HCT116 (cell line): Measurements from ENCODE around the gene GABBR1. TPM values are rescaled to one million over a fixed set of nuclear protein-coding genes. Genes with fewer than 3 reads are reported as not detected.

Experiments
- ATAC-seq: fragments of 200-7000 bp; cut with Tn5 transposase; 2 replicates; pipeline ENCODE4 v1.9.1; 2020; ENCODE audit warnings: mild to moderate bottlenecking, moderate library complexity
- BruUV-seq: library from RNA; stranded (reverse); fragments of 400-500 nt; replicated peaks from 2 replicates; lab custom pipeline; 2021; lab: Mats Ljungman, UMichigan
- CTCF ChIA-PET: fragments of 300-600 bp; sonication (Branson Sonifier 250); formaldehyde crosslinking; loops from one replicate; lab custom pipeline; 2021; ENCODE audit warnings: antibody characterized with exemption; lab: Charles Lee
- POLR2A ChIA-PET: fragments of 300-600, 350-600 bp; sonication (Branson Sonifier 250); formaldehyde crosslinking; loops from one replicate; lab custom pipeline; 2021; ENCODE audit warnings: antibody characterized with exemption; lab: Charles Lee
- RAD21 ChIA-PET, 2 experiments: fragments of 300-600 bp; sonication (Branson Sonifier 250); formaldehyde crosslinking; loops; one replicate each; lab custom pipeline; 2023; ENCODE audit warnings: low total read pairs in 2 of 2; ENCODE audit not compliant: uncharacterized antibody in 2 of 2, unreplicated experiment in 2 of 2, low non-redundant PET in 1 of 2; lab: Charles Lee
- DNase-seq: peaks from one replicate; pipeline ENCODE4 v3.0.0-alpha.2; 2010; ENCODE audit warnings: low read depth, low spot score
- H2AFZ ChIP-seq: fragments of 200-600 bp; shearing (Covaris generic), sonication (generic); 2 replicates; pipeline ENCODE4 v1.6.1; 2017; ENCODE audit warnings: low read depth, mixed run types, mixed read lengths, antibody characterized with exemption, low read length; ENCODE audit not compliant: poor library complexity, severe bottlenecking
- H3K27ac ChIP-seq: 2 replicates; pipeline ENCODE4 v1.5.1; 2012; ENCODE audit warnings: low read depth, low read length
- H3K27me3 ChIP-seq: fragments of 200-600 bp; sonication (generic); 2 replicates; pipeline ENCODE4 v1.6.1; 2016; ENCODE audit warnings: mixed run types, low read length, mixed read lengths; ENCODE audit not compliant: insufficient read depth
- H3K36me3 ChIP-seq, 2 experiments: fragments of 200-500 bp in 1 of 2; fragments of 200-600 bp in 1 of 2; sonication (Bioruptor generic) in 1 of 2; sonication (generic) in 1 of 2; 2 replicates each; pipeline versions ENCODE4 v1.5.1 to v1.6.1; 2014 to 2016; ENCODE audit warnings: low read length in 2 of 2, inconsistent platforms in 1 of 2, mixed read lengths in 1 of 2, mixed run types in 1 of 2; ENCODE audit not compliant: insufficient read depth in 2 of 2, control insufficient read depth in 1 of 2
- H3K4me1 ChIP-seq, 2 experiments: fragments of 200-600 bp in 1 of 2; sonication (generic) in 1 of 2; 2 replicates each; pipeline versions ENCODE4 v1.5.1 to v1.6.1; 2012 to 2017; ENCODE audit warnings: low read length in 2 of 2, inconsistent platforms in 1 of 2, mild to moderate bottlenecking in 1 of 2, mixed read lengths in 1 of 2, mixed run types in 1 of 2, moderate library complexity in 1 of 2; ENCODE audit not compliant: insufficient read depth in 2 of 2, control insufficient read depth in 1 of 2
- H3K4me2 ChIP-seq: fragments of 200-600 bp; sonication (generic); 2 replicates; pipeline ENCODE4 v1.6.1; 2017; ENCODE audit warnings: mixed run types, low read length, mixed read lengths
- H3K4me3 ChIP-seq, 2 experiments: fragments of 200-600 bp in 1 of 2; sonication (generic) in 1 of 2; replicated peaks in 1 of 2; 2 replicates each; pipeline ENCODE4 v1.5.1; 2011 to 2016; ENCODE audit warnings: low read length in 2 of 2, control low read depth in 1 of 2, low read depth in 1 of 2, mild to moderate bottlenecking in 1 of 2, mixed read lengths in 1 of 2, mixed run types in 1 of 2
- H3K79me2 ChIP-seq: fragments of 200-600 bp; sonication (generic); 2 replicates; pipeline ENCODE4 v1.6.1; 2017; ENCODE audit warnings: mild to moderate bottlenecking, mixed run types, low read length, moderate library complexity, mixed read lengths; ENCODE audit not compliant: insufficient read depth
- H3K9ac ChIP-seq: fragments of 200-600 bp; sonication (generic); 2 replicates; pipeline ENCODE4 v1.6.1; 2016; ENCODE audit warnings: low read length, mixed read lengths
- H3K9me2 ChIP-seq: fragments of 200-600 bp; sonication (generic), shearing (Covaris generic); 2 replicates; pipeline ENCODE4 v1.6.1; 2017; ENCODE audit warnings: mixed run types, mild to moderate bottlenecking, moderate library complexity; ENCODE audit not compliant: insufficient read depth
- H3K9me3 ChIP-seq, 2 experiments: fragments of 200-500 bp in 1 of 2; fragments of 200-600 bp in 1 of 2; sonication (Bioruptor generic) in 1 of 2; sonication (generic) in 1 of 2; 2 replicates each; pipeline ENCODE4 v1.6.1; 2014 to 2017; ENCODE audit warnings: low read length in 2 of 2, mixed read lengths in 2 of 2, inconsistent platforms in 1 of 2, low read depth in 1 of 2, mild to moderate bottlenecking in 1 of 2, mixed run types in 1 of 2, moderate library complexity in 1 of 2; ENCODE audit not compliant: control insufficient read depth in 1 of 2, insufficient read depth in 1 of 2
- H4K20me1 ChIP-seq: fragments of 200-600 bp; sonication (generic), shearing (Covaris generic); 2 replicates; pipeline ENCODE4 v1.6.1; 2017; ENCODE audit warnings: mixed run types, mild to moderate bottlenecking, moderate library complexity; ENCODE audit not compliant: insufficient read depth
- CBX3 ChIP-seq: IDR thresholded peaks from 2 replicates; pipeline ENCODE4 v1.6.1; 2012; ENCODE audit warnings: low read depth
- CEBPB ChIP-seq: IDR thresholded peaks from 2 replicates; pipeline ENCODE4 v1.6.1; 2012; ENCODE audit warnings: low read depth
- CTCF ChIP-seq, 3 experiments: fragments of 200-600 bp in 1 of 3; sonication (generic) in 1 of 3; IDR thresholded peaks in 2 of 3; conservative IDR thresholded peaks in 1 of 3; 2 replicates each; pipeline ENCODE4 v1.5.1; 2012 to 2017; ENCODE audit warnings: low read depth in 2 of 3, low read length in 2 of 3, antibody characterized with exemption in 1 of 3, borderline replicate concordance in 1 of 3, control low read depth in 1 of 3, mild to moderate bottlenecking in 1 of 3, mixed read lengths in 1 of 3, mixed run types in 1 of 3, moderate library complexity in 1 of 3; ENCODE audit not compliant: insufficient read depth in 1 of 3
- EGR1 ChIP-seq: IDR thresholded peaks from 2 replicates; pipeline ENCODE4 v1.6.1; 2012; ENCODE audit warnings: low read depth
- ELF1 ChIP-seq: IDR thresholded peaks from 2 replicates; pipeline ENCODE4 v1.6.1; 2012; ENCODE audit warnings: low read depth, borderline replicate concordance
- EZH2 ChIP-seq: fragments of 200-600 bp; sonication (generic); IDR thresholded peaks from 2 replicates; pipeline ENCODE4 v1.6.1; 2017; ENCODE audit warnings: antibody characterized with exemption, mixed run types
- FOSL1 ChIP-seq: IDR thresholded peaks from 2 replicates; pipeline ENCODE4 v1.6.1; 2012; ENCODE audit warnings: low read depth
- JUND ChIP-seq: IDR thresholded peaks from 2 replicates; pipeline ENCODE4 v1.6.1; 2012
- MAX ChIP-seq: IDR thresholded peaks from 2 replicates; pipeline ENCODE4 v1.6.1; 2012
- POLR2A ChIP-seq: IDR thresholded peaks from 2 replicates; pipeline ENCODE4 v1.7.0; 2011; ENCODE audit warnings: borderline replicate concordance; ENCODE audit not compliant: insufficient read depth, insufficient read length; ENCODE audit errors: extremely low read depth
- POLR2AphosphoS5 ChIP-seq: IDR thresholded peaks from 2 replicates; pipeline ENCODE4 v1.6.1; 2011; ENCODE audit warnings: mild to moderate bottlenecking, low read depth, low read length, moderate library complexity
- RAD21 ChIP-seq: IDR thresholded peaks from 2 replicates; pipeline ENCODE4 v1.6.1; 2012; ENCODE audit warnings: low read depth, mild to moderate bottlenecking
- SP1 ChIP-seq: IDR thresholded peaks from 2 replicates; pipeline ENCODE4 v1.6.1; 2012; ENCODE audit warnings: low read depth
- SRF ChIP-seq: IDR thresholded peaks from 2 replicates; pipeline ENCODE4 v1.6.1; 2012; ENCODE audit warnings: low read depth
- TCF7L2 ChIP-seq: IDR thresholded peaks from 2 replicates; pipeline ENCODE4 v1.7.0; 2011; ENCODE audit warnings: borderline replicate concordance, inconsistent platforms; ENCODE audit not compliant: insufficient read depth, insufficient read length; ENCODE audit errors: extremely low read depth
- YY1 ChIP-seq: IDR thresholded peaks from 2 replicates; pipeline ENCODE4 v1.6.1; 2011; ENCODE audit warnings: low read length, low read depth, moderate library complexity, mild to moderate bottlenecking; ENCODE audit not compliant: insufficient replicate concordance; ENCODE audit errors: extremely low read depth
- ZBTB33 ChIP-seq: IDR thresholded peaks from 2 replicates; pipeline ENCODE4 v1.6.1; 2011; ENCODE audit warnings: mild to moderate bottlenecking, low read length, moderate library complexity; ENCODE audit not compliant: insufficient replicate concordance; ENCODE audit errors: extremely low read depth
- ZFX ChIP-seq: fragments of 450-650 bp; IDR thresholded peaks from 2 replicates; pipeline ENCODE4 v1.6.1; 2017
- intact Hi-C: fragments of 100-400 bp; cut with micrococcal nuclease; formaldehyde crosslinking; loops from 2 replicates; pipeline ENCODE4 v1.10.0; 2022
- total RNA-seq: library from RNA; stranded (reverse); gene quantifications from one replicate; pipeline ENCODE4 v1.2.1, GENCODE V29; 2021; ENCODE audit not compliant: unreplicated experiment
- TF ChIP-seq, protein P1 (sequence below): IDR thresholded peaks from 2 replicates; pipeline ENCODE4 v1.6.1; 2012

Gene GABBR1
- total RNA-seq, 1 experiment from 2014 or later, result 43.4 TPM

DNA sequence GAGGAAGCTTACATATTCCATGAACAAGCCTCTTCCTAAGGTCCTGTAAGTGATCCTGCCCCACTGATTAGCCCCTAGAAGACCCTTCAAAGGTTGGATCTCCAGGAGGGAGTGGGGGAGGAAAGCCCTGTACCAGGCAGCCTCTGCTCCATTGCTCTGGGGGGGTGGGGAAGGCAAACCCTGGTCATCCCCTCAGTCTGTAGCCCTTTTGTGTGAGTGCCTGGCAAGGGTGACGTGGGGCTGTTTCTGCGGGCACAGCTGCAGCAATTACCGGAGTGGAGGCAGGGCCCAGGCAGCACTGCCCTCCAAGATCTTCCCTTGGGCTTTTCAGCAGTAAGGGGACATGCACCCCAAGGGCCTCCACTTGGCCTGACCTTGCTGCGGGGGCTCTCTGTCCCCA lies 23.8 kb upstream of the GABBR1 start, which contains the start of gene MOG:
Gene MOG (plus strand): TSS at position 295 of the 400 bp plus-strand sequence. CDS start 118 bp downstream, outside the sequence.
- TF ChIP-seq, protein P1, sequence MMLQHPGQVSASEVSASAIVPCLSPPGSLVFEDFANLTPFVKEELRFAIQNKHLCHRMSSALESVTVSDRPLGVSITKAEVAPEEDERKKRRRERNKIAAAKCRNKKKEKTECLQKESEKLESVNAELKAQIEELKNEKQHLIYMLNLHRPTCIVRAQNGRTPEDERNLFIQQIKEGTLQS, result no peak
- TF ChIP-seq CBX3 (no peak), ZBTB33 (no peak), POLR2A (no peak), MAX (no peak), ZFX (no peak), TCF7L2 (no peak), EGR1 (no peak), RAD21 (no peak), YY1 (no peak), POLR2AphosphoS5 (no peak), EZH2 (no peak), ELF1 (no peak), JUND (no peak), SP1 (no peak), CEBPB (no peak), SRF (no peak), CTCF (IDR thresholded peaks at IDR 0.05 in 2 of 3, conservative IDR thresholded peaks at IDR 0.05 in 1 of 3; ENCODE audit: borderline replicate concordance in 1 of 3, insufficient read depth in 1 of 3, low read depth in 2 of 3, low read length in 2 of 3) (no peak), FOSL1 (no peak)
- H3K4me1 ChIP-seq, result no peaks in the 10 kb centered on the region
- no peak within 1 kb of the TSS for H2AFZ ChIP-seq
- H3K27ac ChIP-seq, result no peak within 1 kb of the TSS
- ChIA-PET RAD21 (no interaction called here), POLR2A (no interaction called here), CTCF (no interaction called here)
- no peak for DNase-seq
- H3K9me2 ChIP-seq, result no peaks in the 10 kb centered on the region
- intact Hi-C loops, result no loop called here
- no peaks in the 10 kb centered on the region for H4K20me1 ChIP-seq
- no peak within 1 kb of the TSS for H3K4me2 ChIP-seq
- H3K4me3 ChIP-seq, result no peak within 1 kb of the TSS
- no peaks in the 10 kb centered on the region for H3K27me3 ChIP-seq
- no peaks in the 10 kb centered on the region for H3K36me3 ChIP-seq
- H3K79me2 ChIP-seq, result no peaks in the 10 kb centered on the region
- H3K9ac ChIP-seq, result no peak within 1 kb of the TSS
- no peak for ATAC-seq
- BruUV-seq, result no TSS peak
- no peaks in the 10 kb centered on the region for H3K9me3 ChIP-seq
